Stimulated activated naive CD8-positive, alpha-beta T cell treated with anti-CD3 and anti-CD28 coated beads, Interleukin-15, amount 100 ng/mL, for 72 hours (primary cell): ENCODE measurements around the gene THRAP3.
"Not testable (repeated sequence)": the region's sequence is repeated elsewhere in the genome, so short reads cannot be mapped to it uniquely, and the experiment has no call there.

Source experiments
- ATAC-seq: fragments of 150-1000 bp; cut with Tn5 transposase; 2 replicates; pipeline ENCODE4 v1.10.0; 2021; ENCODE audit warnings: mild to moderate bottlenecking, moderate library complexity
- DNase-seq, 2 donors: peaks; one replicate each; pipeline ENCODE4 v3.0.0; 2021 to 2022
- H3K27ac Mint-ChIP-seq, 2 donors: one replicate each; pipeline ENCODE4 v1.8.0; 2022; ENCODE audit warnings: mild to moderate bottlenecking in 2 of 2, mixed read lengths in 2 of 2, moderate library complexity in 2 of 2
- H3K27me3 Mint-ChIP-seq: one replicate; pipeline ENCODE4 v1.8.0; 2022; ENCODE audit warnings: mixed read lengths
- H3K4me1 Mint-ChIP-seq: one replicate; pipeline ENCODE4 v1.8.0; 2022; ENCODE audit warnings: mild to moderate bottlenecking, mixed read lengths
- H3K4me3 Mint-ChIP-seq, 2 donors: one replicate each; pipeline ENCODE4 v1.8.0; 2022; ENCODE audit warnings: mild to moderate bottlenecking in 2 of 2, mixed read lengths in 2 of 2, moderate library complexity in 1 of 2
- H3K9me3 Mint-ChIP-seq, 2 donors: one replicate each; pipeline ENCODE4 v1.8.0; 2022; ENCODE audit warnings: mixed read lengths in 2 of 2

Gene THRAP3

DNA sequence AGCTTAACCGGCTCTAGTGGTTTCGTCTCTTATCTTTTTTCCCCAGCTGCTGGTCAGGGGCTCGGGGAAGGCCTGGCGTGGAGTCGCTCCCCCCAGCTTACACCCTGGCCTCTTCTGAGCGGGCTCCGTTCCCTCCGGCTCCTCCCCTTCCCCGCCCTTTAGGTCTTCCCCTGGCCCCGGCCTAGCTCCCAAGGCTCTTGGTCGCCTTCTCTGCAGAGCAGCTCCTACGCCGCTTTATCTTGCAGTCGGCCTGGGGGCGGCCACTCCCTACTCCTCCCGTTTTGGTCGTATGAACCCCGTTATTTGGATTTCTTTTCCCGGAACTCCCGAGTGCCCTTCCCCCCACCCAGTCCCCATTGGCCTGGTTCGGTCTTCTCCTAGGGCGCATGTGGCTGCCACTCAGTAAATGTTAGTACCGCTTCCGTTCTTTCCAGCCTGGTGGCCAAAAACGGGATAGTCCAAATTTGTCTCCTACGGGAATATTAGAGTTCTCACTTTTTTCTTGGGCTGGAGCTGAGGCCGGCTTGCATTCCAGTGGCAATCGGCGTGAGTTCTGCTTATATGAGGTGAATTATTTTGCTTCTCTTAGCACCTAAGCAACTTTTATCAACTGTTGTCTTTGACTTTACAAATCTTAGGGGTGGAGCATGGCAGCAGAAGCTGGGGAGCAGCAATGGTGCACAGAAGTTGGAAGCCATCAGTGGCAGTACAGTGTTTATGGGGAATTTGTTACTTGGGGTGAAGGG is 467 bp downstream of the THRAP3 start:
- peak overlapping the region; percentile 86 to 99 for H3K4me3 Mint-ChIP-seq
- H3K27ac Mint-ChIP-seq, result peak overlapping the region; percentile 98 to 100
- peaks cover 37% of the 10 kb centered on the region for H3K4me1 Mint-ChIP-seq
- no peaks in the 10 kb centered on the region for H3K27me3 Mint-ChIP-seq
- no peaks in the 10 kb centered on the region for H3K9me3 Mint-ChIP-seq
- DNase-seq, result no peak
- peak; percentile 81 for ATAC-seq

DNA sequence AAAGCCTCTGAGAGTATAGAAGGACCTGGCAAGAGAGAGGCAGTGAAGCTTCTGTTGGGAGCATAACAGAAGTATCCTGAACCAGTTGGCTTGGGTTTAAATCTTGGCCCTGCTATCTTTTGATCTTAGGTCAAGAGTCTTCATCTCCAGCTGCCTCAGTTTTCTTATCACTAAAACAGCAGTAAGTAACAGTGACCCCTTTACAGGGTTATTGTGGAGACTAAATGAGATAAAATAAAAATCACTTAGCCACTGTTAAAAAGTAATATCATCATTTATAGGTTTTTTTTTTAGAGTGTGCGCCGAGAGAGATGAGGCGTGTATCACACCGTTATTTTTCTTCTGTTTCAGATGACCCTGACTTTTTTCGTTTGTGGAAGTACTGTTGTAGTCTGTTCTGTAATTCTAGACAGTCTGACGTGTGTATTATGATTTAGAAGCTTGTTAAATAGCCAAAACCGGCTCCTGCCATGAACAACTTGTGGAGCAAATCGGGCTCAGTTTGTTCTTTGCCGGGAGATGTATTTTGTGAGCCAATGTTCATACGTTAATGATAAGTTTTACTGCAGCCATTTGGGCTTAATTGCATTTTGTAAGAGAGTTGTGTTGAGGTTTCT is 1.1 kb downstream of the THRAP3 start:
- H3K27me3 Mint-ChIP-seq, result no peaks in the 10 kb centered on the region
- DNase-seq (no peak), ATAC-seq (no peak)
- H3K4me3 Mint-ChIP-seq, result peak overlapping the region; percentile 86 to 99
- no peaks in the 10 kb centered on the region for H3K9me3 Mint-ChIP-seq
- peaks cover 38% of the 10 kb centered on the region for H3K4me1 Mint-ChIP-seq
- peak overlapping the region; percentile 98 to 100 for H3K27ac Mint-ChIP-seq

DNA sequence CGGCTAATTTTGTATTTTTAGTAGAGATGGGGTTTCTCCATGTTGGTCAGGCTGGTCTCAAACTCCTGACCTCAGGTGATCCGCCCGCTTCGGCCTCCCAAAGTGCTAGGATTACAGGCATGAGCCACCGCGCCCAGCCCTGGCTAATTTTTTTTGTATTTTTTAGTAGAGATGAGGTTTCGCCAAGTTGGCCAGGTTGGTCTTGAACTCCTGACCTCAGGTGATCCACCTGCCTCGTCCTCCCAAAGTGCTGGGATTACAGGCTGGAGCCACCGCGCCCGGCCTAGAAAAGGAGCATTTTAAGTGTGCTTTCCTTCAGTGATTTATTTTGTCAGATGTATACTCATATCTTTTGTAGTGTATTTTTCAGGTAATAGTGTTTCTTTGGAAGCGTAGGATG is 6.0 kb downstream of the THRAP3 start:
- not testable (repeated sequence) for DNase-seq, H3K27me3 Mint-ChIP-seq, ATAC-seq, H3K9me3 Mint-ChIP-seq, H3K4me3 Mint-ChIP-seq
- H3K27ac Mint-ChIP-seq, result peak overlapping the region; percentile 6 to 33
- H3K4me1 Mint-ChIP-seq, result peaks cover 50% of the 10 kb centered on the region

DNA sequence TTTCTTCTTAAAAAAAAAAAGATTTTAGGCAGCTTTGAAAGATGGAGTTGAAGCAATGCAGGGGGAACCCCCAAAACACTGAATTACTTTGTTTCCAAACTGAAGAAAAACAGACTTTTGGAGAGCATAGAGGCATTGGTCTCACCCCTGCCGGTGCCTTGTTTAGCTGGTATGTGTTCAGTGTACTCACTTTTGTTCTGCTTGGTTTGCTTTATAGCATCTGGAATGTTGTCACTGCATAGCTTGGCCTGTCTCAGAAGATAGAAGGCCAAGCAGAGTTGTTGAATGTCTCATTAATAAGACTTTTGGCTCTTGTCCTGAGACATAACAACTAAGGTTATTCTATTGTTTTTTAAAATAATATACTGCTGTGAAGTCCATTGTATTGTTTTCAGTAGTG is 6.9 kb downstream of the THRAP3 start:
- Mint-ChIP-seq H3K27ac (peak overlapping the region in 1 of 2 donors; percentile 93), H3K27me3 (no peaks in the 10 kb centered on the region), H3K4me1 (peaks cover 49% of the 10 kb centered on the region), H3K9me3 (no peaks in the 10 kb centered on the region), H3K4me3 (no peak overlapping the region)
- ATAC-seq, result no peak
- no peak for DNase-seq

DNA sequence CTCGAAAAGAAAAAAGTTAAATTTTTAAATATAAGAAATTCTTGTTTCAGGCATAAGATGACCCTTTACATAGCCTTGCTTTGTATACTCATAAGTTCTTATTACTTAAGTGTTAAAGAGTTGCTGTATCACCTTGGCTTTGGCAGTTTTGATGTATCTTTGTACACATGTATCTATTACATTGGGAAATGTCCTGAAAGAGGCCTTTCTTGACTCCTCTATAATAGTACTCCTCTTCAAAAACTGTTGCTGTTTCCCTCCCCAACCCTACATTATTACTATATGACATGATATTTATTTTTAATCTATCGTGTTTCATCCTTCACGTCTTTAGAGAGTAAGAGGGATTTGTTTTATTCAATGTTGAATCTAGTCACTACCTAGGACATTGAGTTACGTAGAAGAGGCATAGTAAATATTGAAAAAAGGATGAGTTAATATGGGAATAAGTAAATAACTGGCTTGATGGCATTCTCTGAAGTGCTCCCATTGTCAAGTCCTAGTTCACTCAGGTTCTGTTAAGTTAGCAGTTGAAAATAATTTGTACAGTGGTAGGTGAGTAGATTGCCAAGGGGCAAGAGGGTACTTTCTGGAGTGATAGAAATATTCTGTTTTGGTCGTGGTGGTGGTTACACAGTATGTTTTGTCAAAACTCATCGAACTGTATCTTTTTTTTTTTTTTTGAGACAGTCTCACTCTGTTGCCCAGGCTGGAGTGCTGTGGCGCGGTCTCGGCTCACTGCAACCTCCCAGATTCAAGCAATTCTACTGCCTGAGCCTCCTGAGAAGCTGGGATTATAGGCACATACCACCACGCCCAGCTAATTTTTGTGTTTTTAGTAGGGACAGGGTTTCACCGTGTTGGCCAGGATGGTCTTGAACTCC is 8.2 kb downstream of the THRAP3 start:
- H3K9me3 Mint-ChIP-seq, result no peaks in the 10 kb centered on the region
- H3K27me3 Mint-ChIP-seq, result no peaks in the 10 kb centered on the region
- peaks cover 44% of the 10 kb centered on the region for H3K4me1 Mint-ChIP-seq
- no peak for DNase-seq
- no peak for ATAC-seq
- H3K4me3 Mint-ChIP-seq, result no peak overlapping the region
- H3K27ac Mint-ChIP-seq, result peak overlapping the region in 1 of 2 donors; percentile 5

DNA sequence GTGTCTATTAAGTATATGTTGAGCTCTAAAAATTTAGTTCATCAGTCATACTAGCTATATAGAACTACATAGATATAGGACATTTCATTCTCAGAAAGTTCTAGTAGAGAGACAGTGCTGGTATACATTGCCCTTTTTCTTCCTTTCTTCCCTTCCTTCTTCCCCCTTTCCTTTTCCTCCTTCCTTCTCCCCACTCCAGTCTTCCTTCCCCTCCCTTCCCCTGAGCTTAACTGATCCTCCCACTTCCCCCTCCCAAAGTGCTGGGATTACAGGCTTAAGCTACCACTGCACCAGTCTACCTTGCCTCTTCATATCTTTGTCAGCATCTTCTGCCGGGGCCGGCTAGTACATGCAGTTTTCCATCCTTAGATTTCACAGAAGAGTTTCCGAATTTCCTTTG is 12.1 kb downstream of the THRAP3 start:
- no peak for ATAC-seq
- H3K9me3 Mint-ChIP-seq, result no peaks in the 10 kb centered on the region
- peak overlapping the region; percentile 63 to 76 for H3K27ac Mint-ChIP-seq
- H3K4me3 Mint-ChIP-seq, result no peak overlapping the region
- no peak for DNase-seq
- H3K27me3 Mint-ChIP-seq, result no peaks in the 10 kb centered on the region
- H3K4me1 Mint-ChIP-seq, result peaks cover 47% of the 10 kb centered on the region

DNA sequence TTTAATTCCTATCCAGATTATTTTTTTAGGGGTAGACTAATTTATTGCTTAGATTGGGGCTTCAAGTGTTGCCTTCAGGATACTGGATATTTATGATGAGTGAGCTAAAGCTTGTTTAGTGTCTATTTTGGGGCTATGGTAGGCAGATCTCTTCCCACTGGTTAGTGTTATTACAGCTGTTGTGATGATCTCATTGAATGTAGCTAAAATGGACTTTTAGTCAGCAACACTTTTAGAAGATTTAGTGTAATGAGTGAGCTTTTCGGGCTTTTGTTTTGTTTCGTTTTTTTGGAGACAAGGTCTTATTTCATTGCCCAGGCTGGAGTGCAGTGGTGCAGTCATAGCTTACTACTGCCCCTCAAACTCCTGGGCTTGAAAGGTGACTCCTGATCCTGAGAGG is 14.2 kb downstream of the THRAP3 start:
- ATAC-seq (no peak), DNase-seq (no peak)
- H3K4me1 Mint-ChIP-seq, result peaks cover 37% of the 10 kb centered on the region
- no peaks in the 10 kb centered on the region for H3K27me3 Mint-ChIP-seq
- no peak overlapping the region for H3K27ac Mint-ChIP-seq
- no peak overlapping the region for H3K4me3 Mint-ChIP-seq
- H3K9me3 Mint-ChIP-seq, result no peaks in the 10 kb centered on the region

DNA sequence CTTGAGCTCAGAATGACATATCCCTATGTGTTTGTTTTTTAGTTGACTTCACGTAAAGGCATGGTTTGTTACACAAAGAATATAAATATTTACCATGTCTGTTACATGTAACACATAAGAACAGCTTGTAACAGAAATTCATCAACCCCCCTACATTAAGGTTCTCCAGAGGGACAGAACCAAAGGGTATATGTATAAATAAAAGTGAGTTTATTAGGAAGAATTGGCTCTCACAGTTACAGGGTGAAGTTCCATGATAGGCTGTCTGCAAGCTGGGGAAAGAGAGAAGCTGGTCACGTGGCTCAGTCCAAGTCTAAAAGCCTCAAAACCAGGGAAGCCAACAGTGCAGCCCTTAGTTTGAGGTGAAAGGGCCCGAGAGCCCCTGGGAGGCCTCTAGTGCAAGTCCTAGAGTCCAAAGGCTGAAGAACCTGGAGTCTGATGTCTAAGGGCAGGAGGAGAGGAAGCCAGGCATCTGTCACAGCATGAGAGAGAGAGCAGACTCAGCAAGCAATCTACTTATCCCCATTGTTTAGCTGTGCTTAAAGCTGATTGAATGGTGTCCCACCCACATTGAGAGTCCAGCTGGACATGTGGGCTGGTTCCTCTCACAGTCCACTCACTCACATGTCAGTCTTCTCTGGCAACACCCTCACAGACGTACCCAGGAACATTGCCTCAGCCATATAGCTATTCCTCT is 15.8 kb downstream of the THRAP3 start:
- peak overlapping the region in 1 of 2 donors; percentile 71 for H3K27ac Mint-ChIP-seq
- H3K4me3 Mint-ChIP-seq, result no peak overlapping the region
- no peak for ATAC-seq

DNA sequence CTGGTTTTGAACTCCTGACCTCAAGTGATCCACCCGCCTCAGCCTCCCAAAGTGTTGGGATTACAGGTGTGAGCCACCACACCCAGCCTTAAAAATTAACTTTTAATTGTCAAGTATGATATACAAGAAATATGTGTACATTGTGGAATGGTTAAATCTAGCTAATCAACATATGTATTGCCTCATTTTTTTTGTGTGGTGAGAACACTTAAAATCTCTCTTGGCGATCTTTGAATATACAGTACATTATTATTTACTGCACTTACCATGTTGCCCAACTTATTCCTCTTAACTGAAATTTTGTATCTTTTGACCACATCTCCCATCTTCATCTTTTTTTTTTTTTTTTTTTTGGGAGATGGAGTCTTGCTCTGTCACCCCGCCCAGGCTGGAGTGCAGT is 23.3 kb downstream of the THRAP3 start:
- H3K9me3 Mint-ChIP-seq, result no peaks in the 10 kb centered on the region
- peak overlapping the region in 1 of 2 donors; percentile 94 for H3K27ac Mint-ChIP-seq
- ATAC-seq (no peak), DNase-seq (no peak)
- peaks cover 64% of the 10 kb centered on the region for H3K4me1 Mint-ChIP-seq
- no peak overlapping the region for H3K4me3 Mint-ChIP-seq
- no peaks in the 10 kb centered on the region for H3K27me3 Mint-ChIP-seq

More for the DNA sequence above, 15.8 kb downstream of the THRAP3 start:
- DNase-seq, result no peak
- peaks cover 41% of the 10 kb centered on the region for H3K4me1 Mint-ChIP-seq
- no peaks in the 10 kb centered on the region for H3K27me3 Mint-ChIP-seq
- H3K9me3 Mint-ChIP-seq, result no peaks in the 10 kb centered on the region

DNA sequence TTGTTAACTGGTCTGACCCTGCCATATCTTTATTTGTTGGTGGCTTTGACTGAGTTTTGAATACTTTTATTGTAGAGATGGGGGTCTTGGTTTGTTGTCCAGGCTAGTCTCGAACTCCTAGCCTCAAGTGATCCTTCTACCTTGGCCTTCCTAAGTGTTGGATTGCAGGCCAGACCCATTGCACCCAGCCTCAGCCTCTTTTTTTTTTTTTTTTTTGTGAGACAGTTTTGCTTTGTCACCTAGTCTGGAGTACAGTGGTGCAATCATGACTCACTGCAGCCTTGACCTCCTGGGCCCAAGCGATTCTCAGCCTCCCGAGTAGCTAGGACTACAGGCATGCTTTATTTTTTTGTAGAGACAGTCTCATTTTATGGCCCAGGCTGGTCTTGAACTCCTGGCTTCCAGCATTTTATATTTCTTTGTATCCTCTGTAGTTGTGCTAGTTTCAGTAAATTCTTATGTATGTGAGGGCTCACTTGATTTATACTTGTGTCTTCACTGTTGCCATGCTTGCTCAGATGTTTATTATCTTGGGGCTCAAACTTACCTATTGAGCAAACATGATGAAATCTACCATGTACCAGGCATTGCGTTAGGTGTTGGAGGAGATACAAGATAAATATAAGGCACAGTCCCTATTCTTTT is 24.1 kb downstream of the THRAP3 start:
- DNase-seq (no peak), ATAC-seq (no peak)
- Mint-ChIP-seq H3K27me3 (no peaks in the 10 kb centered on the region), H3K27ac (no peak overlapping the region), H3K4me3 (peak overlapping the region in 1 of 2 donors; percentile 44), H3K9me3 (no peaks in the 10 kb centered on the region), H3K4me1 (peaks cover 72% of the 10 kb centered on the region)

DNA sequence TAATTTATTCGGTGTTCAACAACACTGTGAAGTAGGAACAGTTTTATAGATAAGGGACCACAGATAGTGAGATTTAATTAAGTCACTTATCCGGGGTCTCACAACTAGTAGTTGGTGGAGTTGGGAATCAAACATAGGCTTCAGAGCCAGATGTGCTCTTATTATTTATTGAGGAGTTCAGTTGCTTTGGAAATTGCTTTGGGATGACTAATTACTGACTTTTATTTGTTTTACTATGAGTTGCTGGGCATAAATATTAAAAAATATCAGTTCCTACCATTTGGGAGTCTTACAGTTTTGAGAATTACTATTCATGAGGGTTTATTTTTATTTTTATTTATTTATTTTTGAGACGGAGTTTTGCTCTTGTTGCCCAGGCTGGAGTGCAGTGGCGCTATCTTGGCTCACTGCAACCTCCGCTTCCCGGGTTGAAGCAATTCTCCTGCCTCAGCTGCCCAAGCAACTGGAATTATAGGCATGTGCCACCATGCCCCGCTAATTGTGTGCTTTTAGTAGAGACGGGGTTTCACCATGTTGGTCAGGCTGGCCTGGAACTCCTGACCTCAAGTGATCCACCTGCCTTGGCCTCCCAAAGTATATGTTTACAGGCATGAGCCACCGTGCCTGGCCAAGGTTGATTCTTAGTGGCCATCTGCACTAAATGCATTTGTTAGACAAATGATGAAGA is 27.7 kb downstream of the THRAP3 start:
- Mint-ChIP-seq H3K4me3 (no peak overlapping the region), H3K27me3 (no peaks in the 10 kb centered on the region), H3K4me1 (peaks cover 80% of the 10 kb centered on the region), H3K9me3 (no peaks in the 10 kb centered on the region), H3K27ac (no peak overlapping the region)
- DNase-seq (no peak), ATAC-seq (no peak)

DNA sequence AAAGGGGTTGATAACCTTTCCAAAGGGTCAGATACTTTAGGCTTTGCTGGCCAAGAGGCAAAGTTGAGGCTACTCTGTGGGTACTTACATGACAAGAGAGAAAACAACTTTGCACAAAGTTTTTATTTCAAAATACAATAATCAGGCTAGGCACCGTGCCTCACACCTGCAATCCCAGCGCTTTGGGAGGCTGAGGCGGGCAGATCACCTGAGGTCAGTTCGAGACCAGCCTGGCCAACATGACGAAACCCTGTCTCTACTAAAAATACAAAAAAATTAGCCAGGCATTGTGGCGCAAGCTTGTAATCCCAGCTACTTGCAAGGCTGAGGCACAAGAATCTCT is 28.2 kb downstream of the THRAP3 start:
- H3K4me3 Mint-ChIP-seq, H3K9me3 Mint-ChIP-seq, ATAC-seq, H3K27me3 Mint-ChIP-seq, H3K27ac Mint-ChIP-seq, DNase-seq: not testable (repeated sequence)
- H3K4me1 Mint-ChIP-seq, result peaks cover 86% of the 10 kb centered on the region

DNA sequence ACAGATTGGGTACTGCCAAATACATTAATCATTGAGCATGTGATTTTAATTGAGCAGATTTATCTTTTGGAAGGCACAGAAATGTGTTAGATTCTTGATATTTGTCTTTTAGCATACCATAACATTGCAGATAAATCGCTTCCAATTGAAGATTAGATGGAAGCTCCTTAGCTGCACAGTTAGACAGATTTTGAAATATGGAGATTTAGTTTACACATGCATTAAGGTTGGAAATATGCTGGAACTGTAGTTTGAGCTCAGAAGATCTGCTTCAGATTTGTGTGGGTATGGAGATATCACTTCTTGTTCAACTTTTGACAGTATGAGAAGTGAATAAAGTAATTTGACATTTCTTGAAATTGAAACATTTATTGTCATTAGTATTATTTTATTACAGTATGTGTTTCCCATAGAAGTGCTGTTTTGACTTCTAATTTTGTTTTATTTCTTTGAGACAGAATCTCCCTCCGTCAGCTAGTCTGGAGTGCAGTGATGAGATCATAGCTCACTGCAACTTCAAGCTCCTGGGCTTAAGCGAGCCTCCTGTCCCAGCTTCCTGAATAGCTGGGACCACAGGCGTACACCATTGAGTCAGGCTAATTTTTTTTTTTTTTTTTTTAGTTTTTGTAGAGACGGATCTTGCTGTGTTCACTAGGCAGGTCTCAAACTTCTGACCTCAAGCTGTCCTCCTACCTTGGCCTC is 29.1 kb downstream of the THRAP3 start:
- peaks cover 85% of the 10 kb centered on the region for H3K4me1 Mint-ChIP-seq
- no peaks in the 10 kb centered on the region for H3K27me3 Mint-ChIP-seq
- no peak overlapping the region for H3K27ac Mint-ChIP-seq
- ATAC-seq (no peak), DNase-seq (no peak)
- no peaks in the 10 kb centered on the region for H3K9me3 Mint-ChIP-seq
- H3K4me3 Mint-ChIP-seq, result no peak overlapping the region
